GM12891 (cell line): ENCODE measurements around the gene PLA2G2D.

ENCODE experiments used
- POLR2A ChIP-seq: IDR thresholded peaks from 2 replicates; pipeline ENCODE4 v1.6.1; 2011; ENCODE audit warnings: low read depth, low read length, control low read depth
- POLR2AphosphoS5 ChIP-seq: IDR thresholded peaks from 2 replicates; pipeline ENCODE4 v1.6.1; 2011; ENCODE audit warnings: low read depth, low read length, control low read depth
- SPI1 ChIP-seq: IDR thresholded peaks from 2 replicates; pipeline ENCODE4 v1.6.1; 2011; ENCODE audit warnings: low read depth, low read length, control low read depth

DNA sequence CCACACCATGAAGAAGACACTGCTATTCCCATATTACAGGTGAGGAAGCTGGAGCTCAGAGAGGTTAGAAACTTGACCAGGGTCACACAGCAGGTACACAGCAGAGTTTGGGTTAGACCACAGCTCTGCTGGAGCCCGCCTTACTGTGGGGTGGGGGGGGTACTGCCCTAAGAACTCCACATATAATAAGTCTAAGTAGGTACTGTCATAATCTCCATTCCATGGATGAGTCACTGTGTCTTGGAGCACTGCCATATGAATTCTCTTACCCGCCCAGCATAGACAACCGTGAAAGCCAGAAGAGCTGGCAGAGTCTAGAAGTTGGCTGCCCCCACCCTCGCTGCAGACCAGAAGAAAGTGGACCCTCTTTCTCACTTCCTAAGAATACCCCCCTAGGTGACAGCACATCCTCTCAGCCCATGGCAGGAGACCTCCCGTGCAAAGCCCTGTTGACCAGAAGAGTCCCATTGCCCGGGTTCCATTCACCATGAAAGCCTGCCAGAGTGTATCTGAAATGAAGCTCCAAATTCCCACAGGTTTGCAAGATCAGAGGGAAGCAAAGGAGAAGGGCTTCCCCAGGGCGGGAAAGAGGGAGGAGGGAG is 5.2 kb upstream of the PLA2G2D start:
- no peak for TF ChIP-seq POLR2AphosphoS5
- TF ChIP-seq SPI1, result no peak
- TF ChIP-seq POLR2A, result no peak
